GM23338 (cell line): ENCODE data around the gene RFX2. TPM values are rescaled to one million over a fixed set of nuclear protein-coding genes. Genes with fewer than 3 reads are reported as not detected.

Experiments
- ATAC-seq: fragments of 200-7000 bp; cut with Tn5 transposase; 3 replicates; pipeline ENCODE4 v1.9.1; 2020
- DNase-seq: peaks from one replicate; pipeline ENCODE4 v3.0.0-alpha.2; 2015; ENCODE audit warnings: low spot score
- H2AFZ ChIP-seq: fragments of 200-600 bp; sonication (generic); 2 replicates; pipeline ENCODE4 v1.8.0; 2016; ENCODE audit warnings: antibody characterized with exemption, mild to moderate bottlenecking, moderate library complexity
- H3F3A ChIP-seq: fragments of 200-600 bp; sonication (generic); replicated peaks from 2 replicates; pipeline ENCODE4 v1.8.0; 2017; ENCODE audit warnings: antibody characterized with exemption, mixed run types, low read depth
- H3K27ac ChIP-seq: fragments of 200-600 bp; sonication (generic); 2 replicates; pipeline ENCODE4 v1.6.1; 2016; ENCODE audit warnings: low read depth
- H3K27me3 ChIP-seq: fragments of 200-600 bp; sonication (generic); 2 replicates; pipeline ENCODE4 v1.8.0; 2016; ENCODE audit warnings: mild to moderate bottlenecking, mixed run types, moderate library complexity; ENCODE audit not compliant: insufficient read depth
- H3K36me3 ChIP-seq: fragments of 200-600 bp; sonication (generic); 2 replicates; pipeline ENCODE4 v1.8.0; 2016; ENCODE audit warnings: mild to moderate bottlenecking; ENCODE audit not compliant: insufficient read depth
- H3K4me1 ChIP-seq: fragments of 200-600 bp; sonication (generic); 2 replicates; pipeline ENCODE4 v1.8.0; 2016; ENCODE audit warnings: mild to moderate bottlenecking, moderate library complexity; ENCODE audit not compliant: insufficient read depth
- H3K4me2 ChIP-seq: fragments of 200-600 bp; sonication (generic); 2 replicates; pipeline ENCODE4 v1.7.1; 2017; ENCODE audit warnings: mixed run types
- H3K4me3 ChIP-seq: fragments of 200-600 bp; sonication (generic); 2 replicates; pipeline ENCODE4 v1.6.1; 2016; ENCODE audit warnings: mixed run types
- H3K79me2 ChIP-seq: fragments of 200-600 bp; sonication (generic); replicated peaks from 2 replicates; pipeline ENCODE4 v1.8.0; 2017; ENCODE audit warnings: mild to moderate bottlenecking; ENCODE audit not compliant: insufficient read depth
- H3K9me2 ChIP-seq: fragments of 200-600 bp; sonication (generic); 2 replicates; pipeline ENCODE4 v1.8.0; 2017; ENCODE audit not compliant: insufficient read depth
- H4K20me1 ChIP-seq: fragments of 200-600 bp; sonication (generic); replicated peaks from 2 replicates; pipeline ENCODE4 v1.8.0; 2017; ENCODE audit warnings: mild to moderate bottlenecking; ENCODE audit not compliant: insufficient read depth
- H3K27ac Mint-ChIP-seq: 2 replicates; pipeline ENCODE4 v1.8.0; 2020; ENCODE audit warnings: inconsistent platforms, mild to moderate bottlenecking, moderate library complexity, mixed read lengths
- H3K27me3 Mint-ChIP-seq: 3 replicates; pipeline ENCODE4 v1.8.0; 2022; ENCODE audit warnings: low read depth, mild to moderate bottlenecking, moderate library complexity, mixed read lengths, inconsistent platforms; ENCODE audit not compliant: insufficient read depth, poor library complexity
- H3K36me3 Mint-ChIP-seq: 3 replicates; pipeline ENCODE4 v1.8.0; 2021; ENCODE audit warnings: low read depth, mild to moderate bottlenecking, inconsistent platforms, moderate library complexity, mixed read lengths
- H3K4me1 Mint-ChIP-seq: 3 replicates; pipeline ENCODE4 v1.8.0; 2020; ENCODE audit warnings: mild to moderate bottlenecking, inconsistent platforms, mixed read lengths
- H3K4me3 Mint-ChIP-seq: 3 replicates; pipeline ENCODE4 v1.8.0; 2021; ENCODE audit warnings: moderate library complexity, mild to moderate bottlenecking, inconsistent platforms, mixed read lengths
- H3K9me3 Mint-ChIP-seq: 3 replicates; pipeline ENCODE4 v1.8.0; 2020; ENCODE audit warnings: moderate library complexity, mild to moderate bottlenecking, inconsistent platforms, mixed read lengths
- CREB1 ChIP-seq: fragments of 250-450 bp; sonication (Bioruptor Pico); IDR thresholded peaks from 2 replicates; pipeline ENCODE4 v1.5.0; 2020; ENCODE audit warnings: low read depth, mild to moderate bottlenecking, moderate library complexity
- CTCF ChIP-seq, 2 experiments: fragments of 200-600 bp in 1 of 2; sonication (generic) in 1 of 2; conservative IDR thresholded peaks; 2 replicates each; pipeline versions ENCODE4 v1.5.1 to v1.6.1; 2016 to 2017; ENCODE audit warnings: antibody characterized with exemption in 2 of 2, low read depth in 2 of 2, mild to moderate bottlenecking in 2 of 2, moderate library complexity in 1 of 2
- ETS1 ChIP-seq: IDR thresholded peaks from 2 replicates; pipeline ENCODE4 v1.6.1; 2016; ENCODE audit warnings: antibody characterized with exemption
- EZH2 ChIP-seq: fragments of 200-600 bp; sonication (generic); IDR thresholded peaks from one replicate; pipeline ENCODE4 v1.8.0; 2017; ENCODE audit warnings: antibody characterized with exemption, mild to moderate bottlenecking, low read depth; ENCODE audit not compliant: unreplicated experiment
- EZH2phosphoT487 ChIP-seq: fragments of 200-600 bp; sonication (generic); IDR thresholded peaks from one replicate; pipeline ENCODE4 v1.8.1; 2018; ENCODE audit warnings: antibody characterized with exemption; ENCODE audit not compliant: unreplicated experiment
- JUNB ChIP-seq: IDR thresholded peaks from one replicate; pipeline ENCODE4 v1.6.1; 2016; ENCODE audit warnings: antibody characterized with exemption; ENCODE audit not compliant: unreplicated experiment
- NANOG ChIP-seq: IDR thresholded peaks from 2 replicates; pipeline ENCODE4 v1.6.1; 2016; ENCODE audit warnings: antibody characterized with exemption, borderline replicate concordance
- POLR2AphosphoS5 ChIP-seq: IDR thresholded peaks from 2 replicates; pipeline ENCODE4 v1.6.1; 2016; ENCODE audit warnings: antibody characterized with exemption, low read depth
- REST ChIP-seq: IDR thresholded peaks from one replicate; pipeline ENCODE4 v1.6.1; 2018; ENCODE audit warnings: antibody characterized with exemption; ENCODE audit not compliant: unreplicated experiment
- STAT1 ChIP-seq: IDR thresholded peaks from one replicate; pipeline ENCODE4 v1.6.1; 2016; ENCODE audit warnings: antibody characterized with exemption; ENCODE audit not compliant: unreplicated experiment
- ZNF114 ChIP-seq: fragments of 250-450 bp; sonication (Bioruptor Pico); IDR thresholded peaks from 2 replicates; pipeline ENCODE4 v1.5.0; 2020; ENCODE audit warnings: mild to moderate bottlenecking, moderate library complexity
- ZNF331 ChIP-seq: fragments of 250-450 bp; sonication (Bioruptor Pico); IDR thresholded peaks from 2 replicates; pipeline ENCODE4 v1.5.0; 2020; ENCODE audit warnings: low read depth, mild to moderate bottlenecking, moderate library complexity
- ZNF462 ChIP-seq: fragments of 250-450 bp; sonication (Bioruptor Pico); IDR thresholded peaks from 2 replicates; pipeline ENCODE4 v1.5.0; 2020; ENCODE audit warnings: mild to moderate bottlenecking, moderate library complexity
- polyA plus RNA-seq: library from polyadenylated mRNA; unstranded; fragments of >200 nt; fragmentation: Nextera tagmentation; extraction: Ambion mirVana; gene quantifications from 2 replicates; pipeline ENCODE4 v1.2.1, GENCODE V29; 2016
- total RNA-seq: library from RNA; depleted of rRNA; stranded (reverse); fragments of >200 nt; shearing (Covaris generic); gene quantifications from 2 replicates; pipeline ENCODE4 v1.2.3, GENCODE V29; 2014

RFX2 gene
- total and polyA plus RNA-seq, 2 experiments from 2014 or later = 4.6 to 13.0 TPM

GRCh38 chr19:6098574-6098973 is 11.7 kb downstream of the RFX2 start:
- H3K27ac Mint-ChIP-seq = no peak overlapping the region
- DNase-seq (no peak), ATAC-seq (no peak)
- H3K4me1 Mint-ChIP-seq = peaks cover 6% of the 10 kb centered on the region
- Histone ChIP-seq H3K27me3 (0 out of 2 replicates have a peak, but pooled peaks cover 2% of the 10 kb centered on the region), H3K9me2 (0 out of 2 replicates have a peak, but pooled peaks cover 2% of the 10 kb centered on the region), H3K27ac (no peak overlapping the region), H4K20me1 (no peaks in the 10 kb centered on the region), H3K36me3 (no peaks in the 10 kb centered on the region), H3K79me2 (no peaks in the 10 kb centered on the region), H3K4me1 (no peaks in the 10 kb centered on the region), H3K4me2 (no peak overlapping the region), H3K4me3 (no peak overlapping the region), H2AFZ (no peak overlapping the region), H3F3A (no peaks in the 10 kb centered on the region)
- no peaks in the 10 kb centered on the region for H3K36me3 Mint-ChIP-seq
- no peak overlapping the region for H3K4me3 Mint-ChIP-seq
- TF ChIP-seq JUNB (no peak), EZH2phosphoT487 (no peak), EZH2 (no peak), CTCF (conservative IDR thresholded peaks at IDR 0.05; ENCODE audit: low read depth in 2 of 2) (no peak), ZNF331 (CRISPR knock-in tag) (no peak), REST (no peak), NANOG (no peak), ZNF114 (CRISPR knock-in tag) (no peak), STAT1 (no peak), ZNF462 (no peak), ETS1 (no peak), CREB1 (CRISPR knock-in tag) (no peak), POLR2AphosphoS5 (no peak)
- H3K27me3 Mint-ChIP-seq = peaks cover 6% of the 10 kb centered on the region
- H3K9me3 Mint-ChIP-seq = no peaks in the 10 kb centered on the region
